Naive thymus-derived CD4-positive, alpha-beta T cell (primary cell): ENCODE results near the gene DGKZ. TPM values are rescaled to one million over a fixed set of nuclear protein-coding genes. Genes with fewer than 3 reads are reported as not detected.

ENCODE experiments used
- ATAC-seq: fragments of 150-1000 bp; cut with Tn5 transposase; 2 replicates; pipeline ENCODE4 v1.10.0; 2021; ENCODE audit warnings: mild to moderate bottlenecking, moderate library complexity
- CTCF ChIA-PET: fragments of 350-600 bp; sonication (Branson Sonifier 250); formaldehyde crosslinking; loops from one replicate; lab custom pipeline; 2021; ENCODE audit warnings: antibody characterized with exemption; lab: Charles Lee
- POLR2A ChIA-PET: fragments of 350-600 bp; sonication (Branson Sonifier 250); formaldehyde crosslinking; loops from one replicate; lab custom pipeline; 2021; ENCODE audit warnings: antibody characterized with exemption, inconsistent platforms; lab: Charles Lee
- DNase-seq, 9 donors: peaks; one replicate each; pipeline versions ENCODE4 v3.0.0 to v3.0.0-alpha.2; 2020 to 2022; ENCODE audit warnings: mixed read lengths in 1 of 9
- H3K27ac ChIP-seq: one replicate; pipeline ENCODE4 v1.7.0; 2013; ENCODE audit warnings: mild to moderate bottlenecking, low read depth, low read length, moderate library complexity
- H3K27me3 ChIP-seq, 2 donors: one replicate each; pipeline ENCODE4 v1.7.0; 2013; ENCODE audit warnings: low read length in 2 of 2, mild to moderate bottlenecking in 2 of 2, moderate library complexity in 2 of 2; ENCODE audit not compliant: control insufficient read depth in 2 of 2, insufficient read depth in 2 of 2
- H3K36me3 ChIP-seq, 3 experiments: 1 replicate in 2 of 3; 2 replicates in 1 of 3; pipeline ENCODE4 v1.7.0; 2013; ENCODE audit warnings: low read length in 3 of 3, mild to moderate bottlenecking in 3 of 3, moderate library complexity in 1 of 3; ENCODE audit not compliant: insufficient read depth in 3 of 3, control insufficient read depth in 2 of 3
- H3K4me1 ChIP-seq, 2 donors: one replicate each; pipeline ENCODE4 v1.7.0; 2013; ENCODE audit warnings: low read length in 2 of 2, mild to moderate bottlenecking in 2 of 2, moderate library complexity in 1 of 2; ENCODE audit not compliant: control insufficient read depth in 2 of 2, insufficient read depth in 2 of 2
- H3K4me3 ChIP-seq: 2 replicates; pipeline ENCODE4 v1.7.0; 2013; ENCODE audit warnings: mild to moderate bottlenecking, low read length
- H3K9me3 ChIP-seq, 3 experiments: 1 replicate in 2 of 3; 2 replicates in 1 of 3; pipeline ENCODE4 v1.7.0; 2013; ENCODE audit warnings: low read length in 3 of 3; ENCODE audit not compliant: control insufficient read depth in 2 of 3
- H3K27ac Mint-ChIP-seq, 9 donors: one replicate each; pipeline ENCODE4 v1.8.0; 2020 to 2022; ENCODE audit warnings: mixed read lengths in 9 of 9, mild to moderate bottlenecking in 8 of 9, moderate library complexity in 5 of 9, inconsistent platforms in 2 of 9
- H3K27me3 Mint-ChIP-seq, 5 donors: one replicate each; pipeline ENCODE4 v1.8.0; 2021 to 2022; ENCODE audit warnings: mixed read lengths in 5 of 5, mild to moderate bottlenecking in 1 of 5
- H3K36me3 Mint-ChIP-seq, 5 donors: one replicate each; pipeline ENCODE4 v1.8.0; 2020 to 2022; ENCODE audit warnings: mixed read lengths in 5 of 5, mild to moderate bottlenecking in 3 of 5, inconsistent platforms in 1 of 5
- H3K4me1 Mint-ChIP-seq, 7 donors: one replicate each; pipeline ENCODE4 v1.8.0; 2020 to 2022; ENCODE audit warnings: mixed read lengths in 7 of 7, mild to moderate bottlenecking in 3 of 7, inconsistent platforms in 1 of 7
- H3K4me3 Mint-ChIP-seq, 10 donors: one replicate each; pipeline ENCODE4 v1.8.0; 2020 to 2022; ENCODE audit warnings: mild to moderate bottlenecking in 10 of 10, mixed read lengths in 10 of 10, moderate library complexity in 6 of 10, inconsistent platforms in 2 of 10
- H3K9me3 Mint-ChIP-seq, 11 donors: one replicate each; pipeline ENCODE4 v1.8.0; 2020 to 2022; ENCODE audit warnings: mixed read lengths in 11 of 11, mild to moderate bottlenecking in 4 of 11, inconsistent platforms in 1 of 11, moderate library complexity in 1 of 11
- intact Hi-C, 2 donors: fragments of 100-400 bp; cut with micrococcal nuclease; formaldehyde crosslinking; loops; one replicate each; pipeline ENCODE4 v1.15.1; 2023
- polyA plus RNA-seq, 2 donors: library from polyadenylated mRNA; unstranded; fragments of 300-500 nt; fragmentation: Illumina TruSeq; gene quantifications; one replicate each; pipeline ENCODE4 v1.2.3, GENCODE V29; 2021
- total RNA-seq, 6 experiments: library from RNA in 5 of 6; stranded (reverse) in 5 of 6; gene quantifications; 1 replicate in 5 of 6; 2 replicates in 1 of 6; pipeline ENCODE4 v1.2.3 and lab custom pipeline; 2021 to 2026

The DGKZ gene
- total and polyA plus RNA-seq, 7 experiments from 2014 or later = 41.5 to 291 (median 261) TPM

- H3K27me3 Mint-ChIP-seq = peaks cover 0 to 41% (median 0%) of the 10 kb centered on the region in 5 donors
- ChIA-PET CTCF (interaction anchor here (0.9 to 9.7 kb wide), 3 partner anchors 8 to 17 kb away, joined by 3 to 112 read pairs (median 95); partner anchors contain the start of gene DGKZ), POLR2A (interaction anchor here (0.6 to 12.0 kb wide), 4 partner anchors 11 to 29 kb away, joined by 3 to 444 read pairs (median 5); partner anchors contain the start of gene DGKZ)
- H3K4me1 Mint-ChIP-seq = peaks cover 47 to 90% (median 83%) of the 10 kb centered on the region in 7 donors
- H3K4me3 Mint-ChIP-seq = peak overlapping the region in 9 of 10 donors; percentile 81 to 97 (median 91)
- H3K36me3 Mint-ChIP-seq = peaks cover 0 to 10% (median 0%) of the 10 kb centered on the region in 5 donors
- DNase-seq = peak in 1 of 9 donors; percentile 59
- intact Hi-C loops = no loop called here
- peaks cover 0 to 3% of the 10 kb centered on the region in 2 donors for H3K27me3 ChIP-seq
- no peak for ATAC-seq
- no peaks in the 10 kb centered on the region for H3K9me3 ChIP-seq
- no peaks in the 10 kb centered on the region for H3K36me3 ChIP-seq
- H3K4me3 ChIP-seq = no peak overlapping the region
- peaks cover 0 to 2% (median 0%) of the 10 kb centered on the region in 11 donors for H3K9me3 Mint-ChIP-seq
- peak overlapping the region; percentile 52 for H3K27ac ChIP-seq
- peak overlapping the region in 8 of 9 donors; percentile 48 to 97 (median 90) for H3K27ac Mint-ChIP-seq
- H3K4me1 ChIP-seq = peaks cover 27 to 84% of the 10 kb centered on the region in 2 donors
Observed at GRCh38 chr11:46335271-46335670, 12.0 kb upstream of the DGKZ start.

DNA sequence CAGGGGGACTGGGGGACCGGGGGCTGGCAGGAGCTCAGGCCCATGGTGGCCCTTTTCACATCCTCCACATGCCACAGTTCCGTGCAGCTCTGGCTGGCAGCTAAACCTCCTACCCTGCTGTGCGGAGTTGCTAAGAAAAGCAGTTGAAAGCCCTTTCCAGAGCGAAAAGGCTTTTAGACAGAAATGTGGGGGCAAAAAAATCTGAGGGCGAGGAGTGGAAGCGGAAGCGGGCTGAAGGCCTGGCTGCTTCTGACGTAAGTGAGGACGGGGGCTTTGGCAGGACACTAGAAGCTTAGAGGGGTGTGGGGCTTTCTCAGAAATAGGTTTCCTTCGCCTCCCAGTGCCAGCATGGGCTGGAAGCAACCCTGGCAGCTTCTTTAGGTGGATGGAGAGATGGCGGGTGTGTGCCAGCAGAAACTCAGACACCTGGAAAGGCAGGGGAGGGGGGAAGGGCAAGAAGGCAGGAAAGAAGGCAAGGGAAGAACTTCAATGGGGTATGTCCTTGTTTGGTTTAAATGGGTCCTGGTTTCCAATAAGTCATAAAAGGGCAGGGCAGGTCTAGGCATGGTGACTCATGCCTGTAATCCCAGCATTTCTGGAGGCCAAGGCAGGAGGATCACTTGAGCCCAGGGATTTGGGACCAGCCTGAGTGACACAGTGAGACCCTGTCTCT is 11.2 kb upstream of the DGKZ start:
- Histone ChIP-seq H3K27me3 (peaks cover 0 to 3% of the 10 kb centered on the region in 2 donors), H3K9me3 (no peaks in the 10 kb centered on the region), H3K4me3 (no peak overlapping the region), H3K36me3 (no peaks in the 10 kb centered on the region), H3K27ac (peak overlapping the region; percentile 52), H3K4me1 (peaks cover 20 to 83% of the 10 kb centered on the region in 2 donors)
- Mint-ChIP-seq H3K4me1 (peaks cover 40 to 90% (median 82%) of the 10 kb centered on the region in 7 donors), H3K27me3 (peaks cover 0 to 34% (median 0%) of the 10 kb centered on the region in 5 donors), H3K4me3 (peak overlapping the region in 9 of 10 donors; percentile 67 to 97 (median 86)), H3K27ac (peak overlapping the region; percentile 68 to 97 (median 90)), H3K36me3 (peaks cover 0 to 10% (median 0%) of the 10 kb centered on the region in 5 donors), H3K9me3 (peaks cover 0 to 2% (median 0%) of the 10 kb centered on the region in 11 donors)
- no peak for ATAC-seq
- ChIA-PET POLR2A (interaction anchor here (0.5 to 12.0 kb wide), 4 partner anchors 11 to 211 kb away, joined by 3 to 444 read pairs (median 5); partner anchors contain the start of gene DGKZ), CTCF (interaction anchor here (0.9 to 9.7 kb wide), 4 partner anchors 8 to 20 kb away, joined by 3 to 112 read pairs (median 50); partner anchors contain the start of gene DGKZ)
- intact Hi-C loops = no loop called here
- no peak for DNase-seq

DNA sequence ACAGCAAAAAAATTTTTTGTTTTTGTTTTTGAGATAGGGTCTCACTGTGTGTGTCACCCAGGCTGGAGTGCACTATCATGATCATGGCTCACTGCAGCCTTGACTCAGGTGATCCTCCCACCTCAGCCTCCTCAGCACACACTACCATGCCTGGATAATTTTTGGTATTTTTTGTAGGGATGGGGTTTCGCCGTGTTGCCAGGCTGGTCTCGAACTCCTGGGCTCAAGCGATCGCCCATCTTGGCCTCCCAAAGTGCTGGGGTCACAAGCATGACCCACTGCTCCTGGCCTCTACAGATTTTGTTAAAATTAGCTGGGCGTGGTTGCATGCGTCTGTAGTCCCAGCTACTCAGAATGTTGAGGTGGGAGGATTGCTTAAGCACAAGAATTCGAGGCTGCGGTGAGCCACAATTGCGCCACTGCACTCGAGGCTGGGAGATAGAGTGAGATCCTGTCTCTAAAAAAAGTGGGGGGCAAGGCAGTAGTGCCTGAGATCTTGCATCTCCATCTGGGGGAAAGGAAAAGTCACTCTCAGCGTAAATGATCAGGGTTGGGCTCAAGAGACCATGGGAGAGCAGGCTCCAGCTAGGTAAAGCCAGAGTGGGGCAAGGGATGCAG is 10.6 kb upstream of the DGKZ start:
- Histone ChIP-seq H3K27ac (no peak overlapping the region), H3K9me3 (no peaks in the 10 kb centered on the region), H3K27me3 (peaks cover 0 to 3% of the 10 kb centered on the region in 2 donors), H3K36me3 (no peaks in the 10 kb centered on the region), H3K4me1 (peaks cover 13 to 83% of the 10 kb centered on the region in 2 donors), H3K4me3 (no peak overlapping the region)
- Mint-ChIP-seq H3K36me3 (peaks cover 0 to 10% (median 0%) of the 10 kb centered on the region in 5 donors), H3K9me3 (peaks cover 0 to 2% (median 0%) of the 10 kb centered on the region in 11 donors), H3K27ac (peak overlapping the region in 8 of 9 donors; percentile 82 to 97 (median 92)), H3K4me1 (peaks cover 39 to 90% (median 82%) of the 10 kb centered on the region in 7 donors), H3K27me3 (peaks cover 0 to 28% (median 0%) of the 10 kb centered on the region in 5 donors), H3K4me3 (peak overlapping the region; percentile 54 to 86 (median 80))
- peak in 5 of 9 donors; percentile 41 to 58 (median 44) for DNase-seq
- ATAC-seq = peak; percentile 31
- intact Hi-C loops = no loop called here
- ChIA-PET CTCF (interaction anchor here (1.6 to 9.7 kb wide), 2 partner anchors 16 to 21 kb away, joined by 6 to 112 read pairs; no protein-coding TSS in a partner anchor), POLR2A (interaction anchor here (12.0 kb wide), 1 partner anchor 10 kb away, joined by 444 read pairs; the partner anchor contains the start of gene DGKZ)

DNA sequence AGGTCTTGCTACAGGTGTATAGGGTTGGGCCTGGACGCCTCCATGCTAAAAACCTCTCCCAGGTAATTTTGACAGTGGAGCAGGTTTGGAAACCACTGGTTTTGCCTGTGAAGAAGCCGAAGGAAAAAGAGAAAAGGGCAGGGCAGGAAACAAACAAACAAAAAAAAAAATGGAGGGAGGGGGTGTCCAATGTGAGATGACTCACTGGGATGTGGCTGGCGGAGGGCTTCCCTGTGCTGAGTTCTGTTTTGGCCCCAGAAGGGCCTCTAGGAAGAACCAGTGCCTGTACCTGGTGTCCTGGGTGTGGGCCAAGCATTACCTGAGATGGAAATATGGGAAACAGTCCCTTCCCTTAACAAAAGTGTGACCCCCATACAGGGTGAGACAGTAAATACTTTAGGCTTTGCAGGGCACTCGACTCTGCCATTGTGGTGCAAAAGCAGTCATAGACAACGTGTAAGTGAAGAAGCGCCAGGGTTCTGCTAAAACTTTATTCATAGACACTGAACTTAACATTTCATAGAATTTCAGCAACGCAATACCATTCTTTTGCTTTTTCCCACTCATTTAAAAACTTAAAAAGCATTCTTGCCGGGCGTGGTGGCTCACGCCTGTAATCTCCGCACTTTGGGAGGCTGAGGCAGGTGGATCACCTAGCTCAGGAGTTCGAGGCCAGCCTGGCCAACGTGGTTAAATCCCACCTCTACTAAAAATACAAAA is 9.5 kb upstream of the DGKZ start:
- peak overlapping the region in 8 of 9 donors; percentile 50 to 90 (median 82) for H3K27ac Mint-ChIP-seq

DNA sequence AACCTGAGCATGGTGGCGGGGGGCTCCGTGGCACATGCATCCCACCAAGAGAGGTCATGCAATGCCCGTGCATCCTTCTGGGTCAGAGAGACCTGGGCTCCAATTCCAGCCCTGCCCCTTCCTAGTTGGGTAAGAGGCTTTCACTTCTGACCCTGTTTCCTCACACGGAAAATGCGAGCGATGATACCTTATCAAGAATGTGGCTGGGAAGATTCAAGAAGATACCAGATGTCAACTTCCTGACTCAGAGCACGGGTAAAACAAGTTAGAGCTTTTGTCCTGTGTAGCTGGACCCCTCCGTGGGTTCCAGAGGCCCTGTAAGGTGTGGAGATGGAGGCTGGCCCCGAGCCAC is 8.7 kb upstream of the DGKZ start:
- ChIA-PET POLR2A (interaction anchor here (0.6 to 17.3 kb wide), 7 partner anchors 7 to 910 kb away, joined by 3 to 444 read pairs (median 4); no protein-coding TSS in a partner anchor), CTCF (interaction anchor here (1.3 kb wide), 1 partner anchor 23 kb away, joined by 3 read pairs; no protein-coding TSS in a partner anchor)
- H3K4me3 Mint-ChIP-seq = peak overlapping the region; percentile 6 to 91 (median 69)
- no peaks in the 10 kb centered on the region for H3K9me3 Mint-ChIP-seq
- Histone ChIP-seq H3K27me3 (peaks cover 0 to 3% of the 10 kb centered on the region in 2 donors), H3K36me3 (no peaks in the 10 kb centered on the region), H3K27ac (peak overlapping the region; percentile 50), H3K4me1 (peaks cover 2 to 95% of the 10 kb centered on the region in 2 donors), H3K4me3 (no peak overlapping the region), H3K9me3 (no peaks in the 10 kb centered on the region)
- DNase-seq (no peak), ATAC-seq (no peak)
- intact Hi-C loops = no loop called here
- H3K27ac Mint-ChIP-seq = peak overlapping the region; percentile 18 to 95 (median 86)
- H3K36me3 Mint-ChIP-seq = peaks cover 0 to 10% (median 0%) of the 10 kb centered on the region in 5 donors
- peaks cover 0 to 16% (median 0%) of the 10 kb centered on the region in 5 donors for H3K27me3 Mint-ChIP-seq
- peaks cover 50 to 100% (median 93%) of the 10 kb centered on the region in 7 donors for H3K4me1 Mint-ChIP-seq

More for the DNA sequence above, 9.5 kb upstream of the DGKZ start:
- ChIA-PET POLR2A (interaction anchor here (0.6 to 17.3 kb wide), 4 partner anchors 6 to 20 kb away, joined by 3 to 444 read pairs (median 224); partner anchors contain the start of gene DGKZ), CTCF (no interaction called here)
- no peaks in the 10 kb centered on the region for H3K36me3 ChIP-seq
- peaks cover 0 to 2% (median 0%) of the 10 kb centered on the region in 11 donors for H3K9me3 Mint-ChIP-seq
- no peak overlapping the region for H3K4me3 ChIP-seq
- ATAC-seq = no peak
- H3K4me1 ChIP-seq = peaks cover 5 to 86% of the 10 kb centered on the region in 2 donors
- peaks cover 0 to 10% (median 0%) of the 10 kb centered on the region in 5 donors for H3K36me3 Mint-ChIP-seq
- H3K4me3 Mint-ChIP-seq = peak overlapping the region in 9 of 10 donors; percentile 22 to 91 (median 55)
- DNase-seq = no peak
- H3K27me3 Mint-ChIP-seq = peaks cover 0 to 19% (median 0%) of the 10 kb centered on the region in 5 donors
- peaks cover 46 to 95% (median 88%) of the 10 kb centered on the region in 7 donors for H3K4me1 Mint-ChIP-seq
- peaks cover 0 to 3% of the 10 kb centered on the region in 2 donors for H3K27me3 ChIP-seq
- no peak overlapping the region for H3K27ac ChIP-seq
- intact Hi-C loops = no loop called here
- no peaks in the 10 kb centered on the region for H3K9me3 ChIP-seq
